GM12891 (cell line): ENCODE measurements around the gene CMBL.

Source experiments
- DNase-seq: peaks from one replicate; pipeline ENCODE4 v3.0.0; 2011; ENCODE audit warnings: low spot score; ENCODE audit not compliant: insufficient read length
- FAIRE-seq: peaks from 2 replicates; lab custom pipeline; 2011; peaks lifted over from hg19 to GRCh38; lab: Jason Lieb, UNC
- PAX5 ChIP-seq: IDR thresholded peaks from 2 replicates; pipeline ENCODE4 v1.6.1; 2011; ENCODE audit warnings: low read length, moderate library complexity, mild to moderate bottlenecking; ENCODE audit not compliant: insufficient read depth, severe bottlenecking
- POLR2A ChIP-seq: IDR thresholded peaks from 2 replicates; pipeline ENCODE4 v1.6.1; 2011; ENCODE audit warnings: low read depth, low read length, control low read depth
- POLR2AphosphoS5 ChIP-seq: IDR thresholded peaks from 2 replicates; pipeline ENCODE4 v1.6.1; 2011; ENCODE audit warnings: low read depth, low read length, control low read depth
- POU2F2 ChIP-seq: IDR thresholded peaks from 2 replicates; pipeline ENCODE4 v1.6.1; 2011; ENCODE audit warnings: low read depth, mild to moderate bottlenecking, control low read depth, low read length, moderate library complexity
- SPI1 ChIP-seq: IDR thresholded peaks from 2 replicates; pipeline ENCODE4 v1.6.1; 2011; ENCODE audit warnings: low read depth, low read length, control low read depth
- TAF1 ChIP-seq: IDR thresholded peaks from 2 replicates; pipeline ENCODE4 v1.6.1; 2011; ENCODE audit warnings: low read depth, low read length, control low read depth

CMBL gene

DNA sequence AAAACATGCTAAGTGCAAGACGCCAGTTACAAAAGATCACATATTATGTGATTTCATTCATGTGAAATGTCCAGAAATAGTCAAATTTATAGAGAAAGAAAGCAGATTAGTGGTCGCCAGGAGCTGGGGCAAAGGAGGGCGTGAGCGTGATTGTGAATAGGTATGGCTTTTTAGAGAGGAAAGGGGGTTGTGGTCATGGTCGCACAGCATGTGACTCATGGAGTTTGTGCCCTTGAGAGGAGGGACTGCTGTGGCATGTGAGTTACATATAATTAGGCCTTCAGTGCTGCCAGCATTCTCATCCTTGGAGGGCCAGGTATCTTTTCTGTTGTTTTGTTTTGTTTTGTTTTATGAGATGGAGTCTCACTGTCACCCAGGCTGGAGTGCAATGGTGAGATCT is 24.6 kb upstream of the CMBL start:
- TF ChIP-seq TAF1 = no peak
- TF ChIP-seq POLR2AphosphoS5 = no peak
- no peak for TF ChIP-seq POU2F2
- TF ChIP-seq POLR2A = no peak
- no peak for TF ChIP-seq SPI1
- no peak for TF ChIP-seq PAX5
- FAIRE-seq = no peak
- no peak for DNase-seq

DNA sequence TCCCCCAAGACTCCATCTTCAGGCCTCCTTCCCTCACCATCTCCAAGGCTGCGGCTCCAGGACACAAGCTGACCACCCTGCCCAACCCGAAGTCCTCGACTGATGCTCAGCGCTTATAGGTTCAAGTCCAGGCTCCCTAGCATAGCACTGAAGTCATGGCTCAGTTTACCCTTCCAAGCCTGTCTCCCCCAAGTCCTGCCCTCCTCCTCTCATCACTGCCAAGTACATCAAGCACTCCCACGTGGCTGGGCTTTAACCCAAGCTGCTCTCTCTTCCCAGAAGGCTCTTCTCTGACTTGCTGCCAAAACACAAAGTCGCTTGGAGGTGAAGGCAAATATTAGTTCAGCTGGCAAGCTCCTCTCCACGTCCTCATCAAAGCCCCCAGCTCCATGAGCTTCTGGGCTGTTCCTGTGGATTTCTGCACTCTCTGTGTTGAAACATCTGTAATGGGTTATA is 23.7 kb upstream of the CMBL start:
- DNase-seq (no peak), FAIRE-seq (no peak)
- no peak for TF ChIP-seq TAF1
- TF ChIP-seq PAX5 = no peak
- TF ChIP-seq SPI1 = no peak
- TF ChIP-seq POU2F2 = no peak
- no peak for TF ChIP-seq POLR2A
- no peak for TF ChIP-seq POLR2AphosphoS5

DNA sequence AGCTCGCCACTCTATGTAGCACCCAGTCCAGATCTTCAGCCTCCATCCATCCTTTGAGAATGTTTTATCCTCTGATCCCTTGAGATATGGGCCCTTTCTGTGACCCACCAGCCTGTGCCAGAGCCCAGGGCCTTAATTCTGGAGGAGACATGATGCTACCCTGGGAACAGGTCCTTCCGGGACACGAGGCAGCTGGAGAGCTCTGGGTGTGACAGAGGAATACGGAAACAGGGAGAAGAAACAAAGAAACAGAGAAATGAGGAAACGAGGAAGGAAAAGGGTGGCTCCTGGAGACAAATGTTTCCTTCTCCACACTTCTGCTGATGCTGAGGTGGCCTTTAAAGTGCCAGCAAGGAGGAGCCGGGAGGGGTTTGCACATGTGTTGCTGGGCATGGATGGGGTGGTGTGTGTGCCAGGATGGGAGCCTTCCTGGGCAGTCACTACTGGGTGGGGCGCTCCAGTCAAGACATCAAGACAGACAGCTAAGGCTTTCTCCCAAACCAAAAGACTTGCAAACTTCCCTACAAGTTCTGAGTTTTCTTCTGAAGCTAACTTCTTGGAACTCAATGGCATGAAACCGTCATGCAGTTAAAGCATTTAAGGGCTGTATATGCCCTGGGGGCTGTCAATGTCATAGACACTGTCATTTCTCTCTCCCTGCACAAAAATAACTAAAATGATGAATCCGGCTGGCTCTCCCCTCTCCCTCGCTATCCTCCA is 23.0 kb upstream of the CMBL start:
- DNase-seq (no peak), FAIRE-seq (no peak)
- TF ChIP-seq TAF1 (no peak), POLR2A (no peak), POLR2AphosphoS5 (no peak), PAX5 (no peak)

DNA sequence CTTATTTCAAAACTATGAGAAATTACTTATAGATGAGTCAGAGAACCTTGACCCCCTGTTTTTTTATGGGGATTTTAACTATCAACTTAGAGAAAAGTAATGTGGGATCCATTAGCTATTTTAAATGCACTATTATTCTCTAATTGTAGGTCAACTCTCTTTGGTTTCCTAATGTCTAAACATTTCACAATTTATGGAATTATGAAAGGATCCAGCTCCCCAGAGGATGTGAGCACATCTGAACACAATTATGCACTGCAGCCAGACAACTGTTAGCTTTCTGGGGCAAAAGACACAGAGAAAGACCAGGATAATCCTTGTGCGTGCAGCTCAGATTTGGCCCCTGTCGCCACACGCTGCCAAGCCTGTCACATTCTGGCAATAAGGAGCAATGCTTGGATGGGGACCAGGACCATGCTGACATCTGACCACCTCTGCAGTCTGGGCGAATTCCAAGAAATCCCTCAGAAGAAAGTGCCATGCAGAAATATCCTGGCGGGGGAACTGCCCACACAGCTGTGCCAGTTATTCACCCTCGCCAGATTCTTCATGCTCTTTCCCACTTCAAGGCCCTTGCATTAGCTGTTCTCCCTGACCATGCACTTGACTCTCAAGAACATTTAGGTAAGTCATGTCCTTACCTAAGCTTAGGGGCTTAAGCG is 22.2 kb upstream of the CMBL start:
- no peak for FAIRE-seq
- no peak for DNase-seq
- TF ChIP-seq PAX5 (no peak), TAF1 (no peak), POLR2A (no peak), POU2F2 (no peak), SPI1 (no peak), POLR2AphosphoS5 (no peak)

DNA sequence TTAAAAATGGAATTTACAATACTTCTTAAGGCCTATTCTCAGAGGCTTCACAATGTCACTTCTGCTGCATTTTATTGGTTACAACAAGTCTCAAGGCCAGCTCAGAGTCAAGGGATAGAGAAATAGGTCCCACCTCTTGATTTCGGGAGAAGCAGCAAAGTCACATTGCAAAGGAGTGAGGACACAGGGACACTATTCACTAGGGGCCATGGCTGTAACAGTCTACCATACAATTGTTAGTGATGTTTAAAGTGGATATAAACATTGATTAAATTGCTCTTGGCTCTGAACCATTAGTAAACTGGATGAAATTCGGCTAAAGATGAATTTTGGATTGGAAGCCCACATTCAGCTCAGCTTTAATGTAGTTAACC is 21.7 kb upstream of the CMBL start:
- DNase-seq (no peak), FAIRE-seq (no peak)
- no peak for TF ChIP-seq POLR2A
- no peak for TF ChIP-seq POU2F2
- no peak for TF ChIP-seq PAX5
- TF ChIP-seq TAF1 = no peak
- TF ChIP-seq POLR2AphosphoS5 = no peak

DNA sequence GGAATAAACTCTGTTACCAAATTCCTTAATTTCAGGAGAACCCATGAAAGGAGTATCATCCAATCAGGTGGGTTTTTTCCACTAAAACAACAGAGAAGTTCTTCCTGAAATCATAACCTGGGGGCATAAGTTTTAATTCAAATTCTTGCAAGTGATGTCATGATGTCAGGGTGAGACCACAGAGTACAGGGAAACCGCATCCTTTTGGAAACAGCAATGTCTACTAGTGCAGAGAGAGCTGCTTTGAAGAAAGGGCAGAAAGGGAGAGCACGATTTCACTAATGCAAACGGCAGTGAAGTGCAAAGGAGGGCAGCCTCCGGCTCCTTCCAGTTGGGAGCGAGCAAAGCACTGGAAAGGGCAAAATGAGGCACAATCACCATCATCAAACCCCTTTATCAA is 20.6 kb upstream of the CMBL start:
- no peak for TF ChIP-seq POU2F2
- no peak for TF ChIP-seq POLR2AphosphoS5
- TF ChIP-seq PAX5 = no peak
- TF ChIP-seq POLR2A = no peak
- no peak for TF ChIP-seq SPI1
- no peak for TF ChIP-seq TAF1
- FAIRE-seq = no peak
- DNase-seq = no peak

DNA sequence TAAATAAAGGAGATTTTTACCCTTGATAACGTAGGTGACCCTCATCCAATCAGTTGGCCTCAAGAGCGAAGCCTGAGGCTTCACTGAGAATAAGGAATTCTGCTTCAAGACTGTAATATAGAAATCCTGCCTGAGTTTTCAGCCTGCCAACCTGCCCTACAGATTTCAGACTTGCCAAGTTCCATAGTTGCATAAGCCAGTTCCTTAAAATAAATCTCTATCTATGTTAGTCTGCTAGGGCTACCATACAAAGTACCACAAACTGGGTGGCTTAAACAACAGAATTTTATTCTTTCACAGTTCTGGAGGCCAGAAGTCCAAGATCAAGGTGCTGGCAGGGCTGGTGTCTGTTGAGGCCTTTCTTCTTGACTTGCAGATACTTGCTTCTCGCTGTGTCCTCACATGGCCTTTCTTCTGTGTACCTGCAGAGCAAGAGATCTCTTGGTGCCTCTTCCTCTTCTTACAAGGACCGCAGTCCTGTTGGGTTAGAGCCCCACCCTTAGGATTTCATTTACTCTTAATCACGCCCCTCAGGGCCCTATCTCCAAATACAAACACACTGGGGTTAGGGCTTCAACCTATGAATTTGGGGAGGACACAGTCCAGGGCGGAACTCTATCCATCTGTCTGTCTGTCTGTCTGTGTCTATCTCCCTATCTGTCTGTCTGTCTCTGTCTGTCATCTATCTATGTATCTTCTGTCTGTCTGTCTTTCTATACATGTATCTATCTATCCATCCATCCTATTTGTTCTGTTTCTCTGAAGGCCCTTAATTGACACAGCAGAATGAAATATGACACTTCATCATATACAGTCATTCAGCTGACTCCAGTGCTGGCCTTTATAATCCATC is 17.0 kb upstream of the CMBL start:
- TF ChIP-seq TAF1 = no peak
- no peak for TF ChIP-seq POLR2AphosphoS5
- no peak for FAIRE-seq
- no peak for DNase-seq

DNA sequence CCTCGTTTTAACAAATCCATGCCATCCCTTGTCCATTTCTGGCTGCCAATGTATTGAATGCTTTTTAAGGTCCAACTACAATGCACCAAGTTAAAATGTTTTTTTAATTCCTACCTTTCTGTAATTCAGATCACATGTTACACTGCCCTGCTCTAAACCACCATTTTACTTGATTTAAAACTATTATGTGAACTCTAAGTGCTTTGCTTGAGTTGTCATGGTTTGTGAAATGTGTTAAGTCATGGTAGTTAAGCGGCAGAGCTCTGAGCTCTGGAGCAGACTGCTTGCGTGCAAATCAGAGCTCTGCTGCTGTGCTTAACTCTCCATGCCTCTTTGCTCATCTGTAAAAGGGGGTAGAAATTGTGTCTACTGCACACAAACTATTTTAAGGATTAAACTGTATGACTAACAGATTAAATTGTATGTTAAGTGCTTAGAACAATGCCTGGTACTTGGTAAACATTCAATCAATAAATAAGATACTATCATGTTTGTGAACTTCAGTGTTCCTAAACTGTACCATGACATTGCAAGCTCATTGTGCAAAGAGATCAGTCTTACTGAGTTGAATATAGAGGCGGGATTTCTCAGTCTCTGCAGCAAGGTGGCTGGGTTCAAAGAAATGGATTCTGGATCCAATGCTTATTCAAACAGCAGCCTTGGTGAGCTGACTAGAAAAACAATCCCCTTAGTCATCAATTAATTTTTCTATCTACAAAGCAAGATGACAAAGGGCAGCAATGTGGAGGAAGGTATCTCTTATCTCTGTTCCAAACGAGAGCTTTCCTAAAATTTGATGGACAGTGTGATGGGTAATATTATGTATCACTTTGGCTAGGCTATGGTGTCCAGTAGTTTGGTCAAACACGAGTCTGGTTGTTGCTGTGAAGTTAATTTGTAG is 16.1 kb upstream of the CMBL start:
- DNase-seq = no peak
- no peak for TF ChIP-seq PAX5
- no peak for TF ChIP-seq POLR2AphosphoS5
- TF ChIP-seq POLR2A = no peak
- TF ChIP-seq TAF1 = no peak
- no peak for TF ChIP-seq SPI1
- TF ChIP-seq POU2F2 = no peak
- no peak for FAIRE-seq

DNA sequence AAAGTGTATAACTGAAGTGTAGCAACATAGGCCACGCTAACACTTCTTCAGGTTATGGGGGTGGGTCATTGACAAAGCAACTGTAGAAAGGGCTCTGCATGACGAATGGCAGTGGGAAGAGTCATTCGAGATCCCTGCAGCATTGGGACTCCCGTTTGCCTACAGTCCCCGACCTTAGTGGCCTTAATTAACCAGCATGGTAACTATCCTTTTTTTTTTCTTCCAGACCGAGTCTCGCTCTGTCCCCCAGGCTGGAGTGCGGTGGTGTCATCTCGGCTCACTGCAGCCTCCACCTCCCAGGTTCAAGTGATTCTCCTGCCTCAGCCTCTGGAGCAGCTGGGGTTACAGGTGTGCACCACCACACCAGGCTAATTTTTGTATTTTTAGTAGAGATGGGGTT is 14.2 kb upstream of the CMBL start:
- FAIRE-seq = no peak
- TF ChIP-seq POU2F2 (no peak), PAX5 (no peak), SPI1 (no peak)
- DNase-seq = no peak
